Measurements from ENCODE around the gene STARD8.
"Not testable (repeated sequence)": the region's sequence is repeated elsewhere in the genome, so short reads cannot be mapped to it uniquely, and the experiment has no call there.

STARD8 gene

GRCh38 chrX:68717663-68718442, 70.4 kb downstream of the STARD8 start:
- DNase-seq (ENCODE audit: low read depth in 1 of 2, low spot score in 1 of 2) = no peak

GRCh38 chrX:68718443-68718820, 71.0 kb downstream of the STARD8 start:
- no peak for DNase-seq (ENCODE audit: low read depth in 1 of 2, low spot score in 1 of 2)

GRCh38 chrX:68719181-68719903, 71.9 kb downstream of the STARD8 start:
- no peak for DNase-seq (ENCODE audit: low read depth in 1 of 2, low spot score in 1 of 2)

- no peak for DNase-seq (ENCODE audit: low read depth in 1 of 2, low spot score in 1 of 2)
Observed at GRCh38 chrX:68719904-68720614, 72.6 kb downstream of the STARD8 start.

- DNase-seq (ENCODE audit: low read depth in 1 of 2, low spot score in 1 of 2) = no peak
Observed at GRCh38 chrX:68720851-68721250, 73.4 kb downstream of the STARD8 start.

- no peak for DNase-seq (ENCODE audit: low read depth in 1 of 2, low spot score in 1 of 2)
Observed at GRCh38 chrX:68721546-68721945, 74.1 kb downstream of the STARD8 start.

- no peak for DNase-seq (ENCODE audit: low read depth in 1 of 2, low spot score in 1 of 2)
Observed at GRCh38 chrX:68721991-68722860, 74.8 kb downstream of the STARD8 start.

- no peak for DNase-seq (ENCODE audit: low read depth in 1 of 2, low spot score in 1 of 2)
Observed at GRCh38 chrX:68723491-68724155, 76.2 kb downstream of the STARD8 start.

- no peak for DNase-seq (ENCODE audit: low read depth in 1 of 2, low spot score in 1 of 2)
Observed at GRCh38 chrX:68724531-68725020, 77.1 kb downstream of the STARD8 start.

GRCh38 chrX:68725756-68726365, 78.4 kb downstream of the STARD8 start:
- DNase-seq (ENCODE audit: low read depth in 1 of 2, low spot score in 1 of 2) = no peak

GRCh38 chrX:68726366-68726765, 78.9 kb downstream of the STARD8 start:
- DNase-seq (ENCODE audit: low read depth in 1 of 2, low spot score in 1 of 2) = no peak

- no peak for DNase-seq (ENCODE audit: low read depth in 1 of 2, low spot score in 1 of 2)
Observed at GRCh38 chrX:68727696-68728095, 80.2 kb downstream of the STARD8 start.

GRCh38 chrX:68728186-68728585, 80.7 kb downstream of the STARD8 start:
- no peak for DNase-seq (ENCODE audit: low read depth in 1 of 2, low spot score in 1 of 2)

- no peak for DNase-seq (ENCODE audit: low read depth in 1 of 2, low spot score in 1 of 2)
Observed at GRCh38 chrX:68731254-68731653, 83.8 kb downstream of the STARD8 start.

GRCh38 chrX:68732906-68733493, 85.5 kb downstream of the STARD8 start:
- DNase-seq (ENCODE audit: low read depth in 1 of 2, low spot score in 1 of 2) = peak; percentile 21 to 43

GRCh38 chrX:68735266-68735665, 87.8 kb downstream of the STARD8 start:
- DNase-seq (ENCODE audit: low read depth in 1 of 2, low spot score in 1 of 2) = no peak

- not testable (repeated sequence) for DNase-seq (ENCODE audit: low read depth in 1 of 2, low spot score in 1 of 2)
Observed at GRCh38 chrX:68741864-68742263, 94.4 kb downstream of the STARD8 start.

GRCh38 chrX:68743754-68744153, 96.3 kb downstream of the STARD8 start:
- no peak for DNase-seq (ENCODE audit: low read depth in 1 of 2, low spot score in 1 of 2)

GRCh38 chrX:68746988-68747387, 99.5 kb downstream of the STARD8 start:
- no peak for DNase-seq (ENCODE audit: low read depth in 1 of 2, low spot score in 1 of 2)

All from activated CD4-positive, alpha-beta T cell treated with anti-CD3 and anti-CD28 coated beads, Interleukin-2, amount 50 U/mL, for 24 hours (primary cell).